ENCODE data around the gene MAML2. TPM values are rescaled to one million over a fixed set of nuclear protein-coding genes. Genes with fewer than 3 reads are reported as not detected.

MAML2 gene
- total and polyA plus RNA-seq, 2 of the 8 experiments (the other 6 are each of a cell fraction or from before 2014, with no cell fraction given) = 3.8 to 6.6 TPM

- TF ChIP-seq TCF12 (IDR thresholded peaks at IDR 0.05; ENCODE audit: low read depth, low read length) = no peak
- no peak for TF ChIP-seq POLR2A (IDR thresholded peaks at IDR 0.05; ENCODE audit: control extremely low read depth in 1 of 2, low read depth in 2 of 2, low read length in 2 of 2)
- no peak for TF ChIP-seq MAX (IDR thresholded peaks at IDR 0.05)
These were observed 409.4 kb downstream of the MAML2 start (continued) for GRCh38 chr11:95933594-95933993.
